ENCODE data around the gene LGI1. TPM values are rescaled to one million over a fixed set of nuclear protein-coding genes. Genes with fewer than 3 reads are reported as not detected.

LGI1 gene
- total and polyA plus RNA-seq, 2 of the 8 experiments (the other 6 are each of a cell fraction or from before 2014, with no cell fraction given) = 0.15 TPM; not detected in 1

DNA sequence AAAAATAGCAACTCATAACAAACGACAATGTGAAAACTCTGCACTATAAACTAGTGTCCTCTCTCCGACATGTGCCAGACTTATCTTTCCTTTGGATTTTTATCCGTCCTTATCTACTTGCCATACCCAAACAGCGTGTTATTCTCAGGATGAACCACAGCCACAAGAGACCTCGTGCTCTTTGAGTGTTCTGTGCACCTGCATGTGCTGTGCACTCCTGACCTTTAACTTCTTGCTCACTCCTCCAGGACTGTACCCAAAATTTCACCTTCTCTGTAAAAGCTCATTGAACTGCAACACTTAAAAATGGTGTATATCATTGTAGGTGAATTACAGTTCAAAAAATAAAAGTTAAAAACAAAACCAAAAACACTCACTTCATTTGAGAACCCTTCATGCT, 78.0 kb downstream of the LGI1 start:
- Histone ChIP-seq H2AK5ac (ENCODE audit: low read depth, low read length) (no peak overlapping the region), H3K4ac (replicated peaks; ENCODE audit: insufficient read length, low read depth, low read length) (no peak overlapping the region), H4K91ac (replicated peaks; ENCODE audit: insufficient read length, low read length) (no peak overlapping the region), H3K18ac (ENCODE audit: extremely low read depth, low read length) (no peak overlapping the region), H2BK15ac (ENCODE audit: low read length) (no peak overlapping the region), H3K9me3 (ENCODE audit: insufficient read depth in 2 of 2, low read depth in 1 of 2, low read length in 1 of 2) (peaks cover 11 to 12% of the 10 kb centered on the region in 2 experiments; a peak in 3 of 4 replicates), H2AFZ (ENCODE audit: low read length) (no peak overlapping the region), H4K20me1 (replicated peaks in 1 of 2; ENCODE audit: control insufficient read depth in 1 of 2, insufficient read depth in 2 of 2, low read length in 2 of 2) (peaks cover 0 to 2% of the 10 kb centered on the region in 2 experiments), H2BK12ac (ENCODE audit: low read depth, low read length) (no peak overlapping the region), H3K27me3 (replicated peaks in 1 of 4; ENCODE audit: control insufficient read depth in 3 of 4, extremely low read depth in 1 of 4, insufficient read depth in 3 of 4, low read length in 3 of 4) (peaks cover 28 to 51% (median 46%) of the 10 kb centered on the region in 4 experiments), H2BK120ac (replicated peaks; ENCODE audit: low read depth, low read length) (no peak overlapping the region), H3K27ac (ENCODE audit: low read depth, low read length) (no peak overlapping the region), H3K4me1 (replicated peaks in 1 of 4; ENCODE audit: control insufficient read depth in 3 of 4, insufficient read depth in 4 of 4, low read length in 3 of 4) (no peaks in the 10 kb centered on the region), H3K23ac (ENCODE audit: insufficient read length) (no peak overlapping the region), H3K56ac (replicated peaks; ENCODE audit: insufficient read length, low read depth, low read length) (no peak overlapping the region), H3K79me1 (ENCODE audit: low read depth, low read length) (no peaks in the 10 kb centered on the region), H4K8ac (ENCODE audit: extremely low read depth, insufficient read depth, low read length) (no peak overlapping the region), H3K79me2 (ENCODE audit: control insufficient read depth in 1 of 2, insufficient read depth in 2 of 2, low read length in 2 of 2) (no peaks in the 10 kb centered on the region), H3K23me2 (ENCODE audit: low read depth, low read length) (no peaks in the 10 kb centered on the region), H3K36me3 (ENCODE audit: control insufficient read depth in 2 of 4, insufficient read depth in 4 of 4, low read length in 3 of 4) (no peaks in the 10 kb centered on the region), H3K4me2 (ENCODE audit: insufficient read depth in 1 of 2, low read depth in 2 of 2, low read length in 2 of 2) (no peak overlapping the region), H3K4me3 (ENCODE audit: extremely low read depth in 1 of 4, insufficient read depth in 2 of 4, low read depth in 3 of 4, low read length in 4 of 4) (no peak overlapping the region), H3K14ac (ENCODE audit: insufficient read length) (no peak overlapping the region), H3K9ac (replicated peaks in 1 of 4; ENCODE audit: extremely low read depth in 1 of 4, low read depth in 3 of 4, low read length in 3 of 4) (no peak overlapping the region), H4K5ac (ENCODE audit: insufficient read length, low read depth, low read length) (no peak overlapping the region), H2BK20ac (ENCODE audit: low read length) (no peak overlapping the region), H2BK5ac (ENCODE audit: low read depth, low read length) (no peak overlapping the region)
- FAIRE-seq (no peak), DNase-seq (ENCODE audit: low read depth in 1 of 2, low spot score in 2 of 2) (no peak)
- ChIA-PET CTCF (ENCODE audit: partially characterized antibody) (interaction anchor here (1.0 kb wide), 1 partner anchor 49 kb away, joined by 3 read pairs; no protein-coding TSS in a partner anchor), POLR2A (ENCODE audit: partially characterized antibody) (no interaction called here)
- no peak for TF ChIP-seq POLR2AphosphoS5 (IDR thresholded peaks at IDR 0.05; ENCODE audit: low read depth, low read length)
- TF ChIP-seq CEBPB (IDR thresholded peaks at IDR 0.05; ENCODE audit: low read depth, low read length) = no peak
- no peak for TF ChIP-seq SIX5 (IDR thresholded peaks at IDR 0.05; ENCODE audit: low read depth, low read length)
- TF ChIP-seq PHF8 (conservative IDR thresholded peaks at IDR 0.05; ENCODE audit: low read depth, low read length) = no peak
- 81% methylated on average over 5 of the region's 5 CpGs; no CpG with 5 or more reads in 1 of the 2 experiments for WGBS, 2 experiments (ENCODE audit: extremely low coverage in 1 of 2, insufficient coverage in 1 of 2, insufficient read length in 1 of 2, insufficient replicate concordance in 2 of 2, low coverage in 1 of 2, low lambda C conversion rate in 2 of 2, missing lambda C conversion rate in 1 of 2)
